Measurements from ENCODE around the gene CCL22.

DNA sequence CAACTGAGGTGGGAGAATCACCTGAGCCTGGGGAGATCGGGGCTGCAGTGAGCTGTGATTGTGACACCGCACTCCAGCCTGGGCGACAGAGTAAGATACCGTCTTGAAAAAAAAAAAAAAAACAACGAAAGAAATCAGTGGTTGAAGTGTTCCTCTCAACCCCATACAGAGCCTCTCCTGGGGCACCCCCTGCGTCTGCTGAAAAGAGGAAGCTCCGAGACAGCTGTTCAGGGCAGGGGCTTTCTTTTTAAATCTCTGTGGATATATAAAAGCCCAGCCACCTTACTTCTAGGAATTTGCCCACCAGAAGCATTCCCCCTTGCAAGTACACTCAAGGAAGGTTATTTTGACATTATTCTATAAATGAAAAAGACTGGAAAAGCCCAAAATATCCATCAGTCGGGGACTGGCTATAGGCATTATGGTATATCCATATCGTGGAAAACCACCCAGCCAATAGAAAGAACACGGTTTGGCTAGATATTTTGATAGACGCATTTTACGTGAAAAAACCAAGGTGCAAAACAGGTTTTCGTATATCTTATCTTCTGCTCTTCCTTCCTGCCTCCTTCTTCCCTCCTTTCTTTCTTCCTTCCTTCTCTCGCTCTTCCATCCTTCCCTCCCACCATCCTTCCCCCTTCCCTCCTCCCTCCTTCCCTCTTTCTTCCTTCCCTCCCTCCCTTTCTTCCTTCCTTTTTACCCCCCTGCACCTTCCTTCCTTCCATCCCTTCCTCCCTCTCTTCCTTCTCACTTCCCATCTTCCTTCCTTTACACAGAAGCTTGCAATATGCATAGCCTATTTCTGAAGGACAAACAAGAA, 9.2 kb upstream of the CCL22 start:
- TF ChIP-seq EZH2 (IDR thresholded peaks at IDR 0.05; ENCODE audit: borderline replicate concordance, low read depth, low read length, poor library complexity, severe bottlenecking) = no peak
- TF ChIP-seq, protein P1, sequence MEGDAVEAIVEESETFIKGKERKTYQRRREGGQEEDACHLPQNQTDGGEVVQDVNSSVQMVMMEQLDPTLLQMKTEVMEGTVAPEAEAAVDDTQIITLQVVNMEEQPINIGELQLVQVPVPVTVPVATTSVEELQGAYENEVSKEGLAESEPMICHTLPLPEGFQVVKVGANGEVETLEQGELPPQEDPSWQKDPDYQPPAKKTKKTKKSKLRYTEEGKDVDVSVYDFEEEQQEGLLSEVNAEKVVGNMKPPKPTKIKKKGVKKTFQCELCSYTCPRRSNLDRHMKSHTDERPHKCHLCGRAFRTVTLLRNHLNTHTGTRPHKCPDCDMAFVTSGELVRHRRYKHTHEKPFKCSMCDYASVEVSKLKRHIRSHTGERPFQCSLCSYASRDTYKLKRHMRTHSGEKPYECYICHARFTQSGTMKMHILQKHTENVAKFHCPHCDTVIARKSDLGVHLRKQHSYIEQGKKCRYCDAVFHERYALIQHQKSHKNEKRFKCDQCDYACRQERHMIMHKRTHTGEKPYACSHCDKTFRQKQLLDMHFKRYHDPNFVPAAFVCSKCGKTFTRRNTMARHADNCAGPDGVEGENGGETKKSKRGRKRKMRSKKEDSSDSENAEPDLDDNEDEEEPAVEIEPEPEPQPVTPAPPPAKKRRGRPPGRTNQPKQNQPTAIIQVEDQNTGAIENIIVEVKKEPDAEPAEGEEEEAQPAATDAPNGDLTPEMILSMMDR (conservative IDR thresholded peaks at IDR 0.05; ENCODE audit: low read depth, low read length) = no peak
